GM23338 (cell line): ENCODE data around the gene TANGO2.

Experiments used
- CREB1 ChIP-seq: fragments of 250-450 bp; sonication (Bioruptor Pico); IDR thresholded peaks from 2 replicates; pipeline ENCODE4 v1.5.0; 2020; ENCODE audit warnings: low read depth, mild to moderate bottlenecking, moderate library complexity
- CTCF ChIP-seq, 2 experiments: fragments of 200-600 bp in 1 of 2; sonication (generic) in 1 of 2; conservative IDR thresholded peaks; 2 replicates each; pipeline versions ENCODE4 v1.5.1 to v1.6.1; 2016 to 2017; ENCODE audit warnings: antibody characterized with exemption in 2 of 2, low read depth in 2 of 2, mild to moderate bottlenecking in 2 of 2, moderate library complexity in 1 of 2
- ETS1 ChIP-seq: IDR thresholded peaks from 2 replicates; pipeline ENCODE4 v1.6.1; 2016; ENCODE audit warnings: antibody characterized with exemption
- EZH2 ChIP-seq: fragments of 200-600 bp; sonication (generic); IDR thresholded peaks from one replicate; pipeline ENCODE4 v1.8.0; 2017; ENCODE audit warnings: antibody characterized with exemption, mild to moderate bottlenecking, low read depth; ENCODE audit not compliant: unreplicated experiment
- EZH2phosphoT487 ChIP-seq: fragments of 200-600 bp; sonication (generic); IDR thresholded peaks from one replicate; pipeline ENCODE4 v1.8.1; 2018; ENCODE audit warnings: antibody characterized with exemption; ENCODE audit not compliant: unreplicated experiment
- JUNB ChIP-seq: IDR thresholded peaks from one replicate; pipeline ENCODE4 v1.6.1; 2016; ENCODE audit warnings: antibody characterized with exemption; ENCODE audit not compliant: unreplicated experiment
- POLR2AphosphoS5 ChIP-seq: IDR thresholded peaks from 2 replicates; pipeline ENCODE4 v1.6.1; 2016; ENCODE audit warnings: antibody characterized with exemption, low read depth
- STAT1 ChIP-seq: IDR thresholded peaks from one replicate; pipeline ENCODE4 v1.6.1; 2016; ENCODE audit warnings: antibody characterized with exemption; ENCODE audit not compliant: unreplicated experiment

- no peak for TF ChIP-seq CTCF (conservative IDR thresholded peaks at IDR 0.05; ENCODE audit: low read depth in 2 of 2)
- TF ChIP-seq EZH2phosphoT487: no peak
- no peak for TF ChIP-seq JUNB
- TF ChIP-seq ETS1: no peak
- no peak for TF ChIP-seq CREB1
- no peak for TF ChIP-seq EZH2
- no peak for TF ChIP-seq POLR2AphosphoS5
- TF ChIP-seq STAT1: no peak
Measured at GRCh38 chr22:20019661-20020532, 1.0 kb upstream of the TANGO2 start.
